ENCODE results near the gene LARGE1.

LARGE1 gene

DNA sequence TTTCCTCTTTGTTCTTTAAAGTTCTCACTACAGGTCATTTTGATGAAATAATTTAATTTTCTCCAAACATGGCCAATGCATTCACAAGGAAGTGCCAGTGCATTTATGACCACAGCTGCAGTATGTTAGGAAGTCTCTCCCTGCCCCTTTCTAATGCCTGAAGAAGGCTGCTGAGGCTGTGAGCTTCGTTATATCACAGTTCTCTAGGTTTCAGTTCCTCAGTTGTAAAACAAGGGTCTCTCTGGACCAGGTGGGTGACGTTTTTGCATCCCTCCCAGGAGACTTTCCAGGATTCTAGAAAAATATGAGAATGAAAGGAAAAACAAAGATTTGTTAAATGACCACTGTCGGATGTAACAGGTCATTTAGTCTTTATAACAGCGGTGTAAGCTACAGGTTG, 171.6 kb downstream of the LARGE1 start:
- Mint-ChIP-seq H3K4me1 (ENCODE audit: low read depth) (no peaks in the 10 kb centered on the region), H3K4me3 (no peak overlapping the region), H3K27ac (no peak overlapping the region), H3K9me3 (peaks cover 5% of the 10 kb centered on the region), H3K27me3 (no peaks in the 10 kb centered on the region), H3K36me3 (ENCODE audit: low read depth) (no peaks in the 10 kb centered on the region)

DNA sequence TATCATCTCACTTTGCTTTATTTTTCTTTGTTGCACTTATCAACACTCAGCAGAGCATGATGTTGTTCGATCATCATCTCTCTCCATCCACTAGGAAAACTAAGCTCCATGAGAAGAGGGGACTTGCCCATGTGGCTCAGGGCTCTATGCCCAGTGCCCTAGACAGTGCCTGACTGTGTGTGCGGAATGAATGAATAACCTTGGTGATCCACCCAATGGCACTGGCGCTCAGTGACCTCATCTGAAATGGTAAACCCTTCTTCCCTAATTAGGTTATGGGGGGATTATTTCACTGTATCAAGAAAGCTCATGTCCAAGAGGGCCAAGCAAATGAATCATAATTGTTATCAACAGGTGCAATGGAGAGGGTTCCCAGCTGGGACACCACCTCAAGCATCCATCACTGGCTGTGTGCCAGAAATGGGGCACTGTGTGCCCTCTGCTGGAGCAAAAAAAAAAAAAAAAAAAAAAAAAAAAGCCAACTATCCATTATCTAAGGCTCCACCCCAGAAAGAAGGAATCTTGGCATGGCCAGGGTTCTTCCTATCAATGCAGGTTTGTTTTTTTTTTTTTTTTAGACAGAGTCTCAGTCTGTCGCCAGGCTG, 172.6 kb downstream of the LARGE1 start:
- Mint-ChIP-seq H3K36me3 (ENCODE audit: low read depth) (no peaks in the 10 kb centered on the region), H3K9me3 (peaks cover 9% of the 10 kb centered on the region), H3K27me3 (no peaks in the 10 kb centered on the region), H3K4me3 (no peak overlapping the region), H3K4me1 (ENCODE audit: low read depth) (no peaks in the 10 kb centered on the region), H3K27ac (no peak overlapping the region)

DNA sequence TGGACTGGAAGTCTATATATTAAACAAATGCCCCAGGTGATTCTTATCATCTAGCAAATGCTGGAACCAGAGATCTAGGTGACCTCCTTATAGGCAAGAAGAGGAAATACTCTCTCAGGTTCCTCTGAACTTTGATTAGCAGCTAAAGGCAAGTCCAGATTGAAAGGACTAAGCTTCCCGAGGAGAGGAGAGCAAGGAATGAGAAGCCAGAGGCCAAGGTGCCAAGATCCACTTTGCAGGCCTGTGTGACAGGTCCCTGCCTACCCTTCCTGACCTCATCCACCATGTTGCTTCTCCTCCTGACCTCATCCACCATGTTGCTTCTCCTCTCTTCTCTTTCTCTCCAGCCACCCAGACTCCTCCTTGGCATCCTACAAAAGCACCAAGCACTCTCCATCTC, 173.2 kb downstream of the LARGE1 start:
- Mint-ChIP-seq H3K27me3 (no peaks in the 10 kb centered on the region), H3K4me3 (no peak overlapping the region), H3K4me1 (ENCODE audit: low read depth) (no peaks in the 10 kb centered on the region), H3K36me3 (ENCODE audit: low read depth) (no peaks in the 10 kb centered on the region), H3K9me3 (peaks cover 9% of the 10 kb centered on the region), H3K27ac (no peak overlapping the region)

DNA sequence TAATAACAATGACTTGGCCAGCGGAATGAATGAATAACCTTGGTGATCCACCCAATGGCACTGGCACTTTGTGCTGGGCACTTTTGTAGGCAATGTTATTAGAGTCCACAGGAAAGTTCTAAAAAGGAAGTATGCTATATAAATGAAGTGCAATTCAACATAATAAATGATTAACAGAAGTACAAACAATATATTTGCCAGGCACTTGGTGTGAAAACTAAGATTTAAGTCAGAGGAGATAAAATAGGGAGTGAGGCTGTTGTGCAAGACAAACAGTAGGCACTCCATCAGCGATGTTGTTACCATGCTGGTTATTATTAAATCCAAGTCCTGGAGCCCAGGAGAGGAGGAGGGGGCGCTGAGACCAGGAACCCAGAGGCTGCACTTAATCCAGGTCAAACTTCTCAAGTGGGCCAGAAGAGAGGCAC, 173.8 kb downstream of the LARGE1 start:
- no peak overlapping the region for H3K4me3 Mint-ChIP-seq
- no peaks in the 10 kb centered on the region for H3K27me3 Mint-ChIP-seq
- H3K4me1 Mint-ChIP-seq (ENCODE audit: low read depth): no peaks in the 10 kb centered on the region
- H3K9me3 Mint-ChIP-seq: peaks cover 9% of the 10 kb centered on the region
- no peak overlapping the region for H3K27ac Mint-ChIP-seq
- H3K36me3 Mint-ChIP-seq (ENCODE audit: low read depth): no peaks in the 10 kb centered on the region

DNA sequence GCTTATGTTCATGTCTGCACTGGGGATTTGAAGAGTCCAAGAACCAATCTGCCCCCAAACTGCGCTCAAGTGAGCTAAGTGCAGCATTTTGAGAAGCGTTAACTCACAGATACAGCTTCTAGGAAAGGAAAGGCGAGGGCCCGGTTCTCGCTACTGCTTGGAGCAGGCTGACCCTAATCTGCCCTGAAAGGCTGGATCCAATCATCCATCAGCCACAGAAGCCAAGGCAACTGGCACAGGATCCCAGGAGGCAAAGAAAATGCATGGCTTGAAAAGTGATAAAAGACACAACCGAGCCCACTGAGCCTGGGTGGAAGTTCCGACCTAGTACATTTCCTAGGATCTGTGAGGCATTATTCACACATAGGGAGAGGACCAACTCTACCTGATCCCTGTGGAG, 174.8 kb downstream of the LARGE1 start:
- Mint-ChIP-seq H3K27me3 (no peaks in the 10 kb centered on the region), H3K4me1 (ENCODE audit: low read depth) (no peaks in the 10 kb centered on the region), H3K36me3 (ENCODE audit: low read depth) (no peaks in the 10 kb centered on the region), H3K27ac (no peak overlapping the region), H3K9me3 (peaks cover 9% of the 10 kb centered on the region), H3K4me3 (no peak overlapping the region)

DNA sequence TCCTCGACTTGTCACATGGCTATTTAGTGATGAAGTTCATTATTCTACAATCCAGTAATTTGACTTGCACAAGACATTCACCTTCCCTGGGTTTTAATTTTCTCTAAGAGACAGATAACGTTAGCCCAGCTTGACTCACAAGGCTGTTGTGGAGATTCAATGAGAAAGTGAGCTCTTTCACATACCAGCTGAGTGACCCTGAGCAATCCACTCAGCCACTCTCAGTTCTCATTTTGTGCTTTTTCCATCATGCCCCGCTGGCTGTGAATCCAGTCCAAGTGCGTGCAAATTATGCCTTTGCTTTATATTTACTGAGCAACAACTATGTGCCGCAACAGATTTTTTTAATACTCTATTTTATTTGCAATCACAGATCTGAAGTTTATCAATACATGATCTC, 176.5 kb downstream of the LARGE1 start:
- Mint-ChIP-seq H3K27ac (no peak overlapping the region), H3K4me3 (no peak overlapping the region), H3K27me3 (no peaks in the 10 kb centered on the region), H3K36me3 (ENCODE audit: low read depth) (no peaks in the 10 kb centered on the region), H3K9me3 (peaks cover 4% of the 10 kb centered on the region), H3K4me1 (ENCODE audit: low read depth) (no peaks in the 10 kb centered on the region)

DNA sequence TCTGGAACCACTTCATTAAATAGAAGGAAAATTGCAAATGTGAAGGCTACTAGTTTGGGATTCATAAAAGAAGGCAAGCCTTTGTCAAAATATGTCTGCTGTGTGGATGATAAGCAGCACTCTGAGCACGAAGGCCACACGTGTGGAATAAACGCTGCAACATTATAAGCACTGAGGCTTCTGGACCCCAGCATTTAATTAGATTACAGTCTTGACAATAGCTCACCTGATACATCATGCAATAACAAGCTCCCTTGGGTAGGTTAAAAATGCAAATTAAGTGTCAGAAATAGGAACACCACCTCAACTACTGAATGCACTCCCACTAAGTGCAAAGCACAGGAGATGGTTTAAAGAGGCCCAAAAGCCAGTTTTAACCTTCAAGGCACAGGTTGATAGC, 179.3 kb downstream of the LARGE1 start:
- Mint-ChIP-seq H3K4me3 (no peak overlapping the region), H3K27me3 (no peaks in the 10 kb centered on the region), H3K27ac (no peak overlapping the region), H3K4me1 (ENCODE audit: low read depth) (no peaks in the 10 kb centered on the region), H3K36me3 (ENCODE audit: low read depth) (no peaks in the 10 kb centered on the region), H3K9me3 (peaks cover 4% of the 10 kb centered on the region)

DNA sequence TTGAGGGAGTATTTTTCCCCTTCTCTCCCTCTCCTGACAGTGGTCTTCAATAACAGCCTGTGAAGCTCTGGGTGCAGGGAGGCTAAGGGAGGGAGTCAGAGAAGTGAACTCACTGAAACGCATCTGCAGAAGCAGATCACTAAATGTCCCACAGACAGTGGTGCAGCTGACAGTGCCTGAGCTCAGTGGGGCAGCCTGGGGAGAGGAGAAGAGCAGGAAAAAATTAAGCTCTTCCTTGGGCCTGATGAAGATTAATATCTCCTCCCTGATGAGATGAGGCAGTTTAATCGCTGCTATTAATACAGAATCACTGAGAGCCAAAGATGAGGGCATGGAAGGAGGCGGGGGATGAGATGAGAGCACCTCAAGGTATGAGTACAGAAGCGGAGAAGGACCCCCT, 180.8 kb downstream of the LARGE1 start:
- H3K36me3 Mint-ChIP-seq (ENCODE audit: low read depth): no peaks in the 10 kb centered on the region
- no peak overlapping the region for H3K27ac Mint-ChIP-seq
- no peaks in the 10 kb centered on the region for H3K27me3 Mint-ChIP-seq
- no peak overlapping the region for H3K4me3 Mint-ChIP-seq
- H3K9me3 Mint-ChIP-seq: peaks cover 4% of the 10 kb centered on the region
- no peaks in the 10 kb centered on the region for H3K4me1 Mint-ChIP-seq (ENCODE audit: low read depth)

DNA sequence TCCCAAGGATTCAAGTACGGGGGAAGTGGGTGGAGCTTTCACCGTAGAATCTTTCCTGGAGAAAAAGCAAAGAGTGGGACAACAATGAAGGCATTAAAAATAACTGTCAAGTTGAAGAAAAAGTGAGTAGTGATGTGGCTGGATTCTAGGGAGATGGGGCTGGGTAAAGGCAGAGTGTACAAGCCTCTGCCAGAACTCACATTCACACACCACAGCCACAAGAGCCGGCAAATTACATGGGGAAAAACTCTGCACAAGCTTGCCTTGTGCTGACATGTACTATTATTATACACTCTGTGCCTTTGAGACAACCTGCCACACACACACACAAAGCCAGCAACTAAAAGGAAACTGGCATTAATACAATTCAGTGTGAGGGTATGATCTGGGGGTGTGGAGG, 182.6 kb downstream of the LARGE1 start:
- Mint-ChIP-seq H3K4me3 (no peak overlapping the region), H3K27ac (no peak overlapping the region), H3K36me3 (ENCODE audit: low read depth) (no peaks in the 10 kb centered on the region), H3K4me1 (ENCODE audit: low read depth) (no peaks in the 10 kb centered on the region), H3K9me3 (no peaks in the 10 kb centered on the region), H3K27me3 (no peaks in the 10 kb centered on the region)

DNA sequence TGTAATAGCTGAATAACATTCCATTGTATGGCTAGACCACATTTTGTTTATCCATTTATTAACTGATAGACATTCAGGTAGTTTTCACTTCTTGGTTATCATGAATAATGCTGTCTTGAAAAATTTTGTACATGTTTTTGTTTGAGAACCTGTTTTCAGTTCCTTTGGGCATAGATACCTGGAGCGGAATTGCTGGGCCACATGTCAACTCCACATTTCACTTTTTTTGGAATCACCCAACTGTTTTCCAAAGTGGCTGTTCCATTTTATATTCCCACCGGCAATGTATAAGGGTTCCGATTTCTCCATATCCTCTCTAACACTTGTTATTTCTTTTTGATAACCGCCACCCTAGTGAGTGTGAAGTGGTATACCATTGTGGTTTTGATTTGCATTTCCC, 184.3 kb downstream of the LARGE1 start:
- no peaks in the 10 kb centered on the region for H3K4me1 Mint-ChIP-seq (ENCODE audit: low read depth)
- H3K36me3 Mint-ChIP-seq (ENCODE audit: low read depth): no peaks in the 10 kb centered on the region
- peaks cover 3% of the 10 kb centered on the region for H3K9me3 Mint-ChIP-seq
- no peaks in the 10 kb centered on the region for H3K27me3 Mint-ChIP-seq
- no peak overlapping the region for H3K27ac Mint-ChIP-seq
- no peak overlapping the region for H3K4me3 Mint-ChIP-seq

DNA sequence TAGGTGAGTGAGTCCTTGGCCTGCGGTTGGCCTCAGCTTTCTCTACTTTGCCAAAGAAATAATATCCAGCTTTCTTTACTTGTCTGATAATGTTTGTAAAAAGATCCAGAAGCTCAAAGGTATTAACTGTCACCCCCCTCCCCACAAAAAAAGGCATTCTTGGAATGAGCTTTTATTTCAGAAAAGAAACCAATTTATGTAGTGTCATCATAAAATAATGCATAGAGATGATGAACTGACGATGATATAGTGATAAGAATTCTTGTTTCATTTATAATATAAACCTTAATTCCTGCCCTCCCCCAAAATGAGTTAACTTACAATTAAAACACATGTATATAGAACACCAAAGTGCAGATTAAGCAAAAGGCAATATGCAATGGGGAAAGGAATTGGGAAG, 191.4 kb downstream of the LARGE1 start:
- H3K27me3 Mint-ChIP-seq: no peaks in the 10 kb centered on the region
- H3K4me1 Mint-ChIP-seq (ENCODE audit: low read depth): peaks cover 2% of the 10 kb centered on the region
- no peak overlapping the region for H3K4me3 Mint-ChIP-seq
- no peak overlapping the region for H3K27ac Mint-ChIP-seq
- H3K36me3 Mint-ChIP-seq (ENCODE audit: low read depth): no peaks in the 10 kb centered on the region
- H3K9me3 Mint-ChIP-seq: peaks cover 12% of the 10 kb centered on the region

DNA sequence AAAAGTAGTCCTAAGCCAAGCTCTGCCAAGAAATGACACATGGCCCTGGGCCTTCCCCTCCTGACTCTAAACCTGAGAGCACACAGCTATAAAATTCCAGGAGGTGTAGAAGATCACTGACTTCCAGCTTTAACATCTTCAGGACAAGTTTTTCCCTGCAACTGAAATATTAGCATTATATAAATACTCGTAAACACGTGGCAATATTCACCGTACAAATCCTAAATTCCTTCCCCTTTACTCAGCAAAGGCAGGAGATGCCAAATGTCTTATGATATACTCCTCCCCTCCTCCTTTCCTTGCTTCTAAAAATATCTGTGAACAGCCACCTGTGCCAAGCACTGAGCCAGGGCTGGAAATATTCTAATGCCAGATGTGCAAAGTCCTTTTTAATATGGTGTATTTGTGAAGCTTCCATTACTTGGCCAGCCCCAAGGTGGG, 194.0 kb downstream of the LARGE1 start:
- Mint-ChIP-seq H3K27me3 (no peaks in the 10 kb centered on the region), H3K9me3 (peaks cover 18% of the 10 kb centered on the region), H3K4me1 (ENCODE audit: low read depth) (peaks cover 3% of the 10 kb centered on the region), H3K27ac (no peak overlapping the region), H3K36me3 (ENCODE audit: low read depth) (no peaks in the 10 kb centered on the region), H3K4me3 (no peak overlapping the region)

DNA sequence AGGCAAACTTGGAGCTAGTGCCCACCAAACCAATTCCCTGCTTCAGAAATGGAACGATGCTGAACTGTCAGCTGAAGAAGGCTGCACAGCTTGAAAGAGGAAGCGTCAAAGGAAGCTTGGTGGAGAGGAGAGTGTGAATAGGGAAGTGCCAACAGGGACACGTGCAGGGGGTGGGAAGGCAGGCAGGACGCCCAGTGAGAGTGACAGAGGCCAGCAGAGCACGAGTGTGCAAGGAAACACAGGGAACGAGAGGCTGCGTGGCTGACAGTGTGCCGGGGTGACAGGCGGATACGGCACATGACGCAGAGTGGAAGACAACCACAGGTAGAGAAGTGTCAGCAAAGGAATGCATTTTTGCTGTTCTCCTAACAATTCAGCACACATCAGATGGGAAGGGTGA, 196.4 kb downstream of the LARGE1 start:
- Mint-ChIP-seq H3K9me3 (peaks cover 26% of the 10 kb centered on the region), H3K27ac (no peak overlapping the region), H3K27me3 (no peaks in the 10 kb centered on the region), H3K4me1 (ENCODE audit: low read depth) (peaks cover 3% of the 10 kb centered on the region), H3K36me3 (ENCODE audit: low read depth) (no peaks in the 10 kb centered on the region), H3K4me3 (no peak overlapping the region)

DNA sequence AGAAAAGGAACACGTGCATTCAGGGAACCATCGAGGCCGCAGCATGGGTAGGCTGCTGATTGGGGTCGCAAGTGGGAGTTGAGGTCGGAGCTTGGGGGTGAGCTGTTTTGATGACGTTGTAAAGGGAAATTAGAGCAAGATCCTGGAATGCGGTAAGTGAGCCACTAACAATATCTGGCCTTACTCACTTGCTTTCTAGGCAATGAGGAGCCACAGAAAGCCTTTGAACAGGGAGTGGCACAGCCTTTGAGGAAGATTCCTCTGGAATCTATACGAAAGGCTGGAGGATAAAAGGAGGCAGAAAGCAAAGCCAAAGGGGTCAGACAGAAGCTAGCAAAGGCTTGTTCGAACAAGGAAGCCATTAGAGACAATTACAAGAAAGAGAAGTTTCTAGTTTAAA, 197.5 kb downstream of the LARGE1 start:
- no peak overlapping the region for H3K4me3 Mint-ChIP-seq
- no peaks in the 10 kb centered on the region for H3K36me3 Mint-ChIP-seq (ENCODE audit: low read depth)
- no peak overlapping the region for H3K27ac Mint-ChIP-seq
- no peaks in the 10 kb centered on the region for H3K27me3 Mint-ChIP-seq
- peaks cover 26% of the 10 kb centered on the region for H3K9me3 Mint-ChIP-seq
- peaks cover 3% of the 10 kb centered on the region for H3K4me1 Mint-ChIP-seq (ENCODE audit: low read depth)

DNA sequence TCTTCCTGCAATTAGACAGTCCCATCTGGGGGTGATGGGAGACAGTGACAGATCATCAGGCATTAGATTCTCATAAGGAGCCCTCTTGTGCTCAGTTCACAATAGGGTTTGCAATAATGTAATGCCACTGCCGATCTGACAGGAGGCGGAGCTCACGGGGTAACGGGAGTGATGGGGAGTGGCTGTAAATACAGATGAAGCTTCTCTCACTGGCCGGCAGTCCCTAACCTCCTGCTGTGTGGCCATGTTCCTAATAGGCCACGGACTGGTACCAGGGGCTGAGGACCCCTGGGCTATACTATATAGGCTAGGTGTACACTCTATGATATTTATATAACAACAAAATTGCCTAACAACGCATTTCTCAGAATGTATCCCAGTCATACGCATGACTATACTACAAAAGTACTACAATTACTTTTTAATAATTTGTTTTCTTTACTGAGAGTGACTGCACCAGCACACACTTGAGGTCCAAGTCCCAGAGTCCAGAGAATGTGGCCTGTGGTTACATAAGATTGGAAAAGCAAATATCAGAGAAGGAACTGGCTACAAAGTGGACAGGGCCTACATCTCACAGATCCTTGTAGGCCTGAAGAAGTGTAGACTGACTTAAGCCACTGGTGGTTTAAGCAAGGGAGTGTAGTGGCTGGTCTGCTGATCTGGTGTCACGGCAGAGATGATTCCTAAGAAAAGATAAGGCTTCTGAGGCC, 200.0 kb downstream of the LARGE1 start:
- H3K4me1 Mint-ChIP-seq (ENCODE audit: low read depth): peaks cover 3% of the 10 kb centered on the region
- H3K4me3 Mint-ChIP-seq: no peak overlapping the region
- no peaks in the 10 kb centered on the region for H3K27me3 Mint-ChIP-seq
- H3K9me3 Mint-ChIP-seq: peaks cover 37% of the 10 kb centered on the region
- H3K36me3 Mint-ChIP-seq (ENCODE audit: low read depth): no peaks in the 10 kb centered on the region
- no peak overlapping the region for H3K27ac Mint-ChIP-seq

Data from stimulated activated naive CD8-positive, alpha-beta T cell treated with anti-CD3 and anti-CD28 coated beads, Interleukin-15, Interleukin-2, amounts not matched to agents 100 ng/mL and 50 ng/mL, for 24 hours (primary cell).